Liver (tissue), 9 donors: ENCODE data around the gene CFAP251. TPM values are rescaled to one million over a fixed set of nuclear protein-coding genes. Genes with fewer than 3 reads are reported as not detected.
A peak's percentile ranks its signal among the peaks of the same experiment; 100 is the strongest.

Experiments used
- DNase-seq: peaks from one replicate; pipeline ENCODE4 v3.0.0-alpha.2; 2017; ENCODE audit warnings: low spot score
- H3K27ac ChIP-seq, 2 donors: one replicate each; pipeline ENCODE4 v1.7.0; 2013; ENCODE audit warnings: inconsistent platforms in 2 of 2, low read length in 2 of 2, control low read depth in 1 of 2, low read depth in 1 of 2, mild to moderate bottlenecking in 1 of 2
- H3K27me3 ChIP-seq, 4 donors: one replicate each; pipeline versions ENCODE4 v1.6.1 to v1.7.0; 2013; ENCODE audit warnings: low read length in 3 of 4, inconsistent platforms in 1 of 4, mild to moderate bottlenecking in 1 of 4, moderate library complexity in 1 of 4; ENCODE audit not compliant: control insufficient read depth in 4 of 4, insufficient read depth in 4 of 4
- H3K36me3 ChIP-seq, 4 donors: one replicate each; pipeline versions ENCODE4 v1.6.1 to v1.7.0; 2013; ENCODE audit warnings: low read length in 3 of 4, mild to moderate bottlenecking in 3 of 4, low read depth in 1 of 4, moderate library complexity in 1 of 4; ENCODE audit not compliant: control insufficient read depth in 4 of 4, insufficient read depth in 3 of 4
- H3K4me1 ChIP-seq, 4 donors: one replicate each; pipeline versions ENCODE4 v1.6.1 to v1.7.0; 2013; ENCODE audit warnings: low read length in 3 of 4, mild to moderate bottlenecking in 3 of 4, moderate library complexity in 1 of 4; ENCODE audit not compliant: control insufficient read depth in 4 of 4, insufficient read depth in 4 of 4
- H3K4me3 ChIP-seq, 3 donors: one replicate each; pipeline versions ENCODE4 v1.6.1 to v1.7.0; 2013; ENCODE audit warnings: low read length in 3 of 3, control low read depth in 1 of 3, low read depth in 1 of 3, mild to moderate bottlenecking in 1 of 3
- H3K9ac ChIP-seq, 2 donors: one replicate each; pipeline ENCODE4 v1.7.0; 2013; ENCODE audit warnings: low read length in 2 of 2, mild to moderate bottlenecking in 2 of 2, moderate library complexity in 2 of 2, control low read depth in 1 of 2, low read depth in 1 of 2
- H3K9me3 ChIP-seq, 4 donors: one replicate each; pipeline versions ENCODE4 v1.6.1 to v1.7.0; 2013; ENCODE audit warnings: low read length in 3 of 4; ENCODE audit not compliant: control insufficient read depth in 4 of 4
- ATF3 ChIP-seq: IDR thresholded peaks from 2 replicates; pipeline ENCODE4 v1.6.1; 2016; ENCODE audit warnings: antibody characterized with exemption
- CTCF ChIP-seq: fragments of 150-350 bp; IDR thresholded peaks from 2 replicates; pipeline ENCODE4 v1.5.1; 2017; ENCODE audit warnings: improper control_type of control experiment, low read depth, low read length; ENCODE audit not compliant: missing input control
- FOXA1 ChIP-seq: IDR thresholded peaks from 2 replicates; pipeline ENCODE4 v1.6.1; 2016; ENCODE audit warnings: antibody characterized with exemption
- FOXA2 ChIP-seq: IDR thresholded peaks from 2 replicates; pipeline ENCODE4 v1.6.1; 2016; ENCODE audit warnings: antibody characterized with exemption
- GABPA ChIP-seq, 2 donors: IDR thresholded peaks in 1 of 2; conservative IDR thresholded peaks in 1 of 2; 2 replicates each; pipeline ENCODE4 v1.6.1; 2016; ENCODE audit warnings: antibody characterized with exemption in 2 of 2, mild to moderate bottlenecking in 1 of 2, moderate library complexity in 1 of 2
- HNF4A ChIP-seq, 2 donors: conservative IDR thresholded peaks; 2 replicates each; pipeline ENCODE4 v1.6.1; 2016; ENCODE audit warnings: antibody characterized with exemption in 2 of 2, mild to moderate bottlenecking in 2 of 2
- HNF4G ChIP-seq: IDR thresholded peaks from 2 replicates; pipeline ENCODE4 v1.6.1; 2016; ENCODE audit warnings: antibody characterized with exemption
- JUND ChIP-seq, 2 donors: IDR thresholded peaks; 2 replicates each; pipeline ENCODE4 v1.6.1; 2016; ENCODE audit warnings: antibody characterized with exemption in 2 of 2
- MAX ChIP-seq: IDR thresholded peaks from 2 replicates; pipeline ENCODE4 v1.6.1; 2016; ENCODE audit warnings: antibody characterized with exemption
- NR2F2 ChIP-seq: IDR thresholded peaks from 2 replicates; pipeline ENCODE4 v1.6.1; 2016; ENCODE audit warnings: antibody characterized with exemption
- RAD21 ChIP-seq, 2 donors: IDR thresholded peaks; 2 replicates each; pipeline ENCODE4 v1.6.1; 2016; ENCODE audit warnings: antibody characterized with exemption in 2 of 2, mild to moderate bottlenecking in 2 of 2
- REST ChIP-seq: IDR thresholded peaks from 2 replicates; pipeline ENCODE4 v1.6.1; 2016; ENCODE audit warnings: antibody characterized with exemption, mild to moderate bottlenecking
- RXRA ChIP-seq, 2 donors: IDR thresholded peaks; 2 replicates each; pipeline ENCODE4 v1.6.1; 2017 to 2018; ENCODE audit warnings: antibody characterized with exemption in 2 of 2, mild to moderate bottlenecking in 1 of 2
- TAF1 ChIP-seq: conservative IDR thresholded peaks from 2 replicates; pipeline ENCODE4 v1.6.1; 2016; ENCODE audit warnings: antibody characterized with exemption, mild to moderate bottlenecking
- ZBTB33 ChIP-seq: IDR thresholded peaks from 2 replicates; pipeline ENCODE4 v1.6.1; 2016; ENCODE audit warnings: antibody characterized with exemption
- WGBS: extraction: QIAGEN DNeasy Blood & Tissue Kit; methylation state at CpG from one replicate; pipeline ENCODE4 v1.1.7; 2013; 5-methylcytosine and 5-hydroxymethylcytosine counted together
- polyA plus RNA-seq, 2 donors: library from polyadenylated mRNA; stranded (reverse) in 1 of 2; unstranded in 1 of 2; fragments of 200-250 nt in 1 of 2; fragments of >200 nt in 1 of 2; fragmentation: Nextera tagmentation in 1 of 2; extraction: Ambion mirVana in 1 of 2; gene quantifications; one replicate each; pipeline versions ENCODE4 v1.2.1 to v1.2.3, GENCODE V29; 2013 to 2015
- total RNA-seq, 2 donors: library from RNA; depleted of rRNA; stranded (reverse); fragments of >200 nt; gene quantifications; one replicate each; pipeline ENCODE4 v1.2.3, GENCODE V29; 2014
- donor health status: healthy.
- donor health status: healthy.
- donor health status: healthy.
- donor health status: healthy.
- donor health status: healthy.

CFAP251 gene
- total and polyA plus RNA-seq, 4 donors = 1.6 to 4.0 (median 2.0) TPM

- TF ChIP-seq HNF4G = no peak
Measured at GRCh38 chr12:122049827-122050226, 131.4 kb downstream of the CFAP251 start (continued).

- H3K9ac ChIP-seq = no peak overlapping the region
- peaks cover 2 to 41% (median 22%) of the 10 kb centered on the region in 4 donors for H3K4me1 ChIP-seq
- no peaks in the 10 kb centered on the region for H3K9me3 ChIP-seq
- TF ChIP-seq GABPA (IDR thresholded peaks at IDR 0.05 in 1 of 2, conservative IDR thresholded peaks at IDR 0.05 in 1 of 2) (no peak), HNF4A (conservative IDR thresholded peaks at IDR 0.05) (no peak), FOXA2 (no peak), CTCF (no peak), NR2F2 (no peak), JUND (IDR thresholded peaks at IDR 0.05) (no peak), TAF1 (no peak), ZBTB33 (no peak), ATF3 (no peak), MAX (no peak), FOXA1 (no peak), RAD21 (IDR thresholded peaks at IDR 0.05) (no peak), REST (no peak), RXRA (IDR thresholded peaks at IDR 0.05) (no peak), HNF4G (no peak)
- peak overlapping the region; percentile 91 to 93 for H3K27ac ChIP-seq
- H3K36me3 ChIP-seq = peaks cover 0 to 8% (median 0%) of the 10 kb centered on the region in 4 donors
- no peak overlapping the region for H3K4me3 ChIP-seq
- no peak for DNase-seq
- 88% methylated on average over 20 of the region's 20 CpGs for WGBS
- no peaks in the 10 kb centered on the region for H3K27me3 ChIP-seq
Measured at GRCh38 chr12:122050706-122051105, 132.3 kb downstream of the CFAP251 start.
